DMS 273 treated with DMSO at 0.1 percent for 48 hours (cell line): ENCODE data around the gene SGSM2.
"Not testable (repeated sequence)": the region's sequence is repeated elsewhere in the genome, so short reads cannot be mapped to it uniquely, and the experiment has no call there.

Experiments used
- DNase-seq: peaks from one replicate; lab custom pipeline; 2025; lab: John Stamatoyannopoulos, UW

SGSM2 gene, protein sequence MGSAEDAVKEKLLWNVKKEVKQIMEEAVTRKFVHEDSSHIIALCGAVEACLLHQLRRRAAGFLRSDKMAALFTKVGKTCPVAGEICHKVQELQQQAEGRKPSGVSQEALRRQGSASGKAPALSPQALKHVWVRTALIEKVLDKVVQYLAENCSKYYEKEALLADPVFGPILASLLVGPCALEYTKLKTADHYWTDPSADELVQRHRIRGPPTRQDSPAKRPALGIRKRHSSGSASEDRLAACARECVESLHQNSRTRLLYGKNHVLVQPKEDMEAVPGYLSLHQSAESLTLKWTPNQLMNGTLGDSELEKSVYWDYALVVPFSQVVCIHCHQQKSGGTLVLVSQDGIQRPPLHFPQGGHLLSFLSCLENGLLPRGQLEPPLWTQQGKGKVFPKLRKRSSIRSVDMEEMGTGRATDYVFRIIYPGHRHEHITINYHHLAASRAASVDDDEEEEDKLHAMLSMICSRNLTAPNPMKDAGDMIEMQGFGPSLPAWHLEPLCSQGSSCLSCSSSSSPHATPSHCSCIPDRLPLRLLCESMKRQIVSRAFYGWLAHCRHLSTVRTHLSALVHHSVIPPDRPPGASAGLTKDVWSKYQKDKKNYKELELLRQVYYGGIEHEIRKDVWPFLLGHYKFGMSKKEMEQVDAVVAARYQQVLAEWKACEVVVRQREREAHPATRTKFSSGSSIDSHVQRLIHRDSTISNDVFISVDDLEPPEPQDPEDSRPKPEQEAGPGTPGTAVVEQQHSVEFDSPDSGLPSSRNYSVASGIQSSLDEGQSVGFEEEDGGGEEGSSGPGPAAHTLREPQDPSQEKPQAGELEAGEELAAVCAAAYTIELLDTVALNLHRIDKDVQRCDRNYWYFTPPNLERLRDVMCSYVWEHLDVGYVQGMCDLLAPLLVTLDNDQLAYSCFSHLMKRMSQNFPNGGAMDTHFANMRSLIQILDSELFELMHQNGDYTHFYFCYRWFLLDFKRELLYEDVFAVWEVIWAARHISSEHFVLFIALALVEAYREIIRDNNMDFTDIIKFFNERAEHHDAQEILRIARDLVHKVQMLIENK

DNA sequence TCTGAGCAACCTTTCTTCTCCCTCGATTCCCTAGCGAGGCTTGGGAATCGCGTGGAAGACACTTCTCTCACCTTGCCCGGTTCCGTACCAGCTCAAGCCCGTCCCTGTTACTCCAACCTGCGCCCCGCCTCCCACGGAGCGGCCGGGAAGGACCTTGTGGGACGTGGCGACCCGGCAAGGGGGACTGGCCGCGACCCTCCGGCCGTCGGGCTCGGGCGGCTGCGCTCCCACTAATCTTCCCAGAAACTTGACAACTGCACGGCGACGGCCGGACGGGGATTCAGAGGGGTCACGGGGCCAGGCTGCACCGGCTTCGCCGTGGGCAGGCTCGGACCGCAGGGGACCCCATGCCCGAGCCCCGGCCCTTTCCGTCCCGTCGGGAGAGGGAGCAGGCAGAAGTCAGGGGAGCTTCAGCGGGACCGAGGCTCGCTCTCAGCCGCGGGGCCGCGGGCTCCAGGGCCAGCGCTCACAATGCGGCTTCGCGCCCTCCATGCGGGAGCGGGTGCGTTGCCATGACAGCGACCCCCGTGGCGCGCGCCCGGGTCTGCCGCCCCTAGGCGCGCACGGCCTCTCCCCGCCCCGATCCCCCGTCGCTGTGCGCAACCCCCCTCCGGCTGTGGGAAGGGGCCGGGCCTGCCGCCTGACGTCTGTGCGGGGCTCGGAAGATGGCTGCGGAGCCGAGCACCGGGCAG, at the start of gene SGSM2:
TSS of gene SGSM2 (plus strand) at position 650 of the 692 bp plus-strand sequence. CDS start 188 bp downstream, outside the sequence.
- DNase-seq: peak; percentile 18

DNA sequence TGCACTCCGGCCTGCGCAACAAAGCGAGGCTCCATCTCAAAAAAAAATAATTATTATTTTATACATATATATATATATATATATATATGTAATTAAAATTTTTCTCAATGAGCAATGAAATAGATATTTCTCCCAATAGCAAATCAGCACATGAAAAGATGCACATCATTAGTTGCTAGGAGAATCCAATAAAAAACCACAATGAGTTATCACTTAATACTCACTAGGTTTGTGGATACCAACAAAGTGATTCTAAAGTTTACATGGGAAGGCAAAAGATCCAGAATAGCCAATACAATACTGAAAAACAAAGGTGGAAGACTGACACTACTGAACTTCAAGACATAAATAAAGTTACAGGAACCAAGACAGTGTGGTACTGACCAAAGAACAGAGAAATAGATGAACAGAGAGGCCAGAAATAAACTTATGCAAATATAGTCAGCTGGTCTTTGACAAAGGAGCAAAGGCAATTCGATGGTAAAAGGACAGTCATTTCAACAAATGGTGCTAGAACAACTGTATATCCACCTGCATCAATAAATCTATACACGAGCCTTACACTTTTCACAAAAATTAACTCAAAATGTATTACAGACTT, 47.3 kb upstream of the SGSM2 start:
- no peak for DNase-seq

DNA sequence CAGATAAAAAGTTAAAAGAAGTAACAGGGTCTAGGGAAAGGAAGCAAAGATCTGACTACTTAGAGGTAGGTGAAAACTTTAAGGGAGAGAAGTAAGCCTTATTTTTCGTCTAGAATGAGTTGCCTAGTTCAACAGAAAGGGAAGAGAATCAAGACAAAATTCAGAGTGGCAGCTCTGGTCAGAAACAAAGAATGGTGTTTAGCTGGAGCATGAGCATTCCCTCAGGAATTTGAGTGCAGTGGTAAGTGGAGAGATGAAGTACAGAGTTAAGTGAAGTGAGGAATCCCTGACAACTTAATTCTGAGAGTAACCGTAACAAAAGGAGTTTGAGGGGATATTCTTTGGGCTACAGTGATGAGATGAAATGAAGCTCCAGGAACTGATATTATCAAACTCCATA, 45.2 kb upstream of the SGSM2 start:
- DNase-seq: no peak

DNA sequence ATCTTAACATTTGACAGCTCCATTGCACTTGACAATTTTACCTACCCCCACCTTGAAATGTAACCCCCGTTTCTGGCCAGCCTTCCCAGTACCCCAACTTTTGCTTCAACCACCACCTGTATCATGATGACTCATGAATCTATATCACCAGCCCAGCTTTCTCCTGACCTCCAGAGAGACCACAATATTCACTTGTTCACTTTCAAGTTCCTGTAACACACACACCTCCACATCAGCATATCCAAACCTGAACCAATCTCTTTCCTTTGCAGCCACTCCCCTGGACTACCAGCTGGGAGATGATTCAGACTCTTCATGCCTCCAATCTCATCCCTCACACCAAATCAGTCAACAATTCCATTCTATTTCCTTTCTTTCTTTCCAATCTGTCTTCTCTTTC, 41.7 kb upstream of the SGSM2 start:
- no peak for DNase-seq

DNA sequence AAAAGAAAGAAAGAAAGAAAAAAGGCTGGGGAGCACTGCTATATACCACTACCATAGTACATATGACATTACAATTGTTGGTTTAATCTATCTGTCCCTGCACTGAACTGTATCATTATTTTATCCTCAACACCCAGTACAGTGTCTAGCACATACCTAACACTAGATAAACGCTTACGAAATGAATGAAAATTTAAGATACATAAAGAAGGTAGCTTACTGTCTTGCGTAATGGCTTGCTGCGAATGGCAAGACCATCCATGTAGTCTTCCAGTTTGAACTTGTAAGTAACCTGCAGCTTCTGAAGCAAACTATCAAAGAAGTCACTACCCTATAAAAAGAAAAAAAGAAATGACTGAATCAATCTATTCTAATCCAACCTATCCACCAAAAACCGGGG, 40.3 kb upstream of the SGSM2 start:
- DNase-seq: no peak

DNA sequence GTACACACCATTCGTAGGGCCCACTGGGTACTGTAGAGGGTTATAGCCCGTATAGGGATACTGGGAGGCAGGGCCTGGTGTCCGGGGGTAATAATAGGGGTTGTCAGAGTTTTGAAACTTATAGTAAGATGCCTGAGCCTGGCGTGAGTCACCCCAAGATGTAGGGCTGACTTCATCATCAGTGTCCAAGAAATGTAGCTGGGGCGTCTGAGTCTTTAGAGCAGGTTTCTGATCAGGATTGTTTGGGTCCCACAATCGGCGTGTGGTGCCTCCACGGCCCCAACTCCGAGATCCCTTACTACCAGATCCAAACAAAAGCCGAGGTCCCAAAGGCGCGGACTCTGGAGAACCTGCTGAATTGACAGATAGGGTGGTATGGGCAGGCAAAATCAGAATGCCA, 38.2 kb upstream of the SGSM2 start:
- DNase-seq: no peak

DNA sequence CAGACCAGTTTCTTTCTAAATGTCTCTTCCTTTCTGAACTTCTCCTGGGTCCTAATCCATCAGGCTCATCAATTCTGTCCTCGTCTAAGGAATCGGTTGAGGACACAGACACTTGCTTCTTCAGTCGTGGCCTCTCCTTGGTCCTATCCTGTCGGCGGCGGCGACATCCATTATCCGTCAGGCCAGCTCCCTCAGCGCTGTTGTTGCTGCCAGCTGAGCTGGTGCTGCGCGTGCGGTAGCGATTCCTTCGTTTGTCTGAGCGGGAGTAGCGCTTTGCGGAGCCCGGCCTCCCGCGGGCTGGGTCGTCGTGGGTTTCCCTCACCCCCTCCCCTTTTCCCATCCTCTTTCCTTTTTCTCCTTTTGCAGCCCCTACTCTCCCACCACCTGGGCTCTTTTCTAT, 37.5 kb upstream of the SGSM2 start:
- no peak for DNase-seq

DNA sequence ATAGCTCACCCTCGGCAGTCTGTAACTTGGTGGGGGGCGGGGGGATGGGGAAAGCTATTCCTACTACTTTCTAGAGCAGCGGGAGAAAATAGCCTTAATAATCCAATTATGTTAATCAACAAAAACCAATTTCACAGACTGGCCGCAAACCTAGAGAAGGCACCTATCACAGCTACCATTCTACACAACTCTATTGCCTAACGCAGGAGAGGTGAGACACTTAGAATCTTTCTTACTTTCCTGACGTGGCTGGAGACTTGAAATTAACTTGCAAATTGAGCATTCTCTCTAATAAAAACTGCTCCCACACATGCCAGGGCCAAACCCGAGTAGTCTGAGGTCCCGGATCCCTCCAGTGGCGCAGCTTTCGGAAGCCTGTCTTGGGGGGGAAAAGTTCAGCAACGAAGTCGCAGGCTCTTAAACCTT, 34.5 kb upstream of the SGSM2 start:
- DNase-seq: no peak

DNA sequence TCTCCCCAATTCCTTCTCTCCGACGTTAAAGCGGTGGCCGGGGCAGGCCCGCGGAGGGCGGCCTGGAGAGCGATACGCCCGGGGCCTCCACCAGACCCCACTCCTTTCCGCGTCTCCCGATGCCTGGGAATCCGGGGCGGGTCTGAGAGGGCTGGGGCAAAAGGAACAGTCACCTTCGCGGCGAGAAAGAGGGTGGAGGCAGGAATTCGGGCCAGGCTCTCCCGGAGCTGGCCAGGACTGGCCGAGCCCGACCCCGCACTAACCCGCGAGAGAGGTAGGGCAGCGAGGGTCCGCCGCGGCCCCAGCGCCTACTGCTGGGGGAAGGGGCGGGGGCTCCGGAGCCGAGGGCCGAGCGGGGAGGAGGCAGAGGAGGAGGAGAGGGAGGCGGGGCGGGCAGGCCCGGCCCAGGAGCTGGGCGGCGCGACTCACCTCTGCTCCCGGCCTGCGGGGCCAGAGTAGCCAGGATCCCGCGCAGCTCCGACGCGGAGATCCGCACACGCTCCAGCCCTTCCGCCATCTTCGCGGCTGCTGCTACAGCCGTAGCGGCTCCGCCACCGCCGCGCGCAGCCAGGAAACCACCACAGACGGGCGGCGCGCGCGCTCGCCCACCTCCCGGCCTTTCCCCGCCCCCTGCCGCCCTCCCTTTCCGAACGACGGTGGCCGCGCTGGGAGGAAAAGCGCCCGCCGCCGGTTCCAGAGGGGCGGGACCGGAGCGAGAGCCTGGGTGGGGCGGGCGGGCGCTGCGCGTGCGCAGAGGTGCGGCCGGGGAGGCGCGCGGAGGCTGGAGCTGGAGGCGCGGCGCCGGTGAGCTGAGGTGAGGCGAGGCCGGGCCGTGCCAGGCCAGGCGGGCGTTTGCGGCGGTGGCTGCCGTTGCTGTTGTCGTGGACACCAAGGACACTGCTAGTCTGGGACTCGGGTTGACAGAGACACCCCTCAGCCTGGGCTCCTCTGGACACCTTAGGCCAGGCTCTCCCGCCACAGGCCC, 33.8 kb upstream of the SGSM2 start, which contains the start of the genes SMG6 and SRR:
TSS of gene SMG6 (minus strand) at position 582 of the 985 bp plus-strand sequence. CDS start at position 517, 65 bp downstream.
TSS of gene SRR (plus strand) at position 747 of the 985 bp plus-strand sequence. CDS start 11,611 bp downstream, outside the sequence.
- DNase-seq: peak; percentile 57

DNA sequence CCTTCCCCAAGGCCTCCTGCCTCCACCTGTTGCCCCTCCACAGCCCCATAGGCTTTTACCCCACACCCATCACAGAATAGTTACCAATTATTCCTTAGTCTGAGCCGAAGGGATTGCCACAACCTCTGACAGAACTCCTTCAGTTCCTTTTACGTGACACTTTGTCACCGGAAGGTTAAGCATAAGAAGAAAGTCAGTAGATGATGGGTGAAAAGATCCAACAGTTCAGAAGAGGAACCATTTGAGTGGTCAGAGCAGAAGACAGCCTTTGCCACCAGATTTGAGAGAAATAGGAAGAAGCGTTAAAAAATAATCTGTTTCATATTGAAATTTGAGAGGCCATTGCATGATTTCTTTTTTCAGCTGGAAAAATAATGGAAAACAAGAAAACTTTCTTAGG, 32.4 kb upstream of the SGSM2 start:
- DNase-seq: no peak

DNA sequence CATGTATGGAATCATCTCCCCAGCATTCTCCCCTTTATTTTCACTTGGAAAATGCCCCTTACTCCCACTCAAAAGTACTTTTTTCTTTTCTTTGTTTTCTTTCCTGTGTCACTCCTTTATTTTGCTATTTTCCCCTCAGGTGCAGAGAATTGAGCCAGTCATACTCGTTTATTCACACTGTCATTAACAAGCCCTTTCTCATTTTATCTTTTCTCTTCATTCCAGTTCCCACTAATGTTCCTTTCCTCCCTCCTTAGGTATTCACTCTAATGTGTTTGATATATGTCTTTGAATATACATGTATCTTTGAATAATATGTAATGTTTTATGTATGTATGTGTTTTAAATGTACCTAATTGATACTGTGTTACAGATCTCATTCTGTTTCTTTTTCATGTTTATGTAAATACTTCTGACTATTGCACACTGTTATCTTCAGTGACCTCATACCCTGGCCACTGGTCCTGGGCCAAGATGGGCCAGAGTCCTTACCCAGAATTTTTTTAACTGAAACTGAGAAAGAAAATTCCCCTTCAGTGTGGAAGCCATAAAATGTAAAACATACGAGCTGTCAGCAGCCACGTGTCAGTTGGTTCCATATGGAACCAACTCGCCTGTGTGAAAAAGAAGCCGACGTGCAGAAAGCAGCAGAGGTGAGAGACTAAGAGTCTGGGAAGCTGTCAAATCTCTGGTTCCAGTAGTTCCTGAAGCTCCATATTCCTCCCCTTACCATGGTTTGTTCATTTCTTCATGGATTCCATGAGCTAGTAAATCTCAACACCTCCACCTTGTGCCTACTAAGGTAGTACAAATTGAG, 27.8 kb upstream of the SGSM2 start:
- no peak for DNase-seq

DNA sequence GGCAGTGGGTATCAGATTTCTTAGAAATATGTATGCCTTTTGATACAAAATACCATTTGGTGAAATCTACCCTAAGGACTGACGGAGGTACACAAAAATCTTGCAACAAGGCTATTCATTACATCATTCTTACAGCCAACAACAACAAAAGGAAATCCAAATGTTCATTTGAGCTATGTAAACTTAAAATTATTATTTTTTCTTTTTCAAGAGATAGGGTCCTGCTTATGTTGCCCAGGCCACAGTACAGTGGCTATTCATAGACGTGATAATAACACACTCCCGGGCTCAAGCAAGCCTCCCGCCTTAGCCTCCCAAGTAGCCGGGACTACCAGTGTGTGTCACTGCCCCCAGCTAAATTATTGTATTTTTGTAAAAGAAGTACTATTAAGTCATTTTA, 24.6 kb upstream of the SGSM2 start:
- no peak for DNase-seq

DNA sequence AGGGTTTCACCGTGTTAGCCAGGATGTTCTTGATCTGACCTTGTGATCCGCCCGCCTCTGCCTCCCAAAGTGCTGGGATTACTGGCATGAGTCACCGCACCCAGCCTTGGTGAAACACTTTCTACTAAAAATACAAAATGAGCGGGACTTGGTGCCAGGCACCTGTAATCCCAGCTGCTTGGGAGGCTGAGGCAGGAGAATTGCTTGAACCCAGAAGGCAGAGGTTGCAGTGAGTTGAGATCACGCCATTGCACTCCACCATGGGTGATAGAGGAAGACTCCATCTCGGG, 20.4 kb upstream of the SGSM2 start:
- not testable (repeated sequence) for DNase-seq

DNA sequence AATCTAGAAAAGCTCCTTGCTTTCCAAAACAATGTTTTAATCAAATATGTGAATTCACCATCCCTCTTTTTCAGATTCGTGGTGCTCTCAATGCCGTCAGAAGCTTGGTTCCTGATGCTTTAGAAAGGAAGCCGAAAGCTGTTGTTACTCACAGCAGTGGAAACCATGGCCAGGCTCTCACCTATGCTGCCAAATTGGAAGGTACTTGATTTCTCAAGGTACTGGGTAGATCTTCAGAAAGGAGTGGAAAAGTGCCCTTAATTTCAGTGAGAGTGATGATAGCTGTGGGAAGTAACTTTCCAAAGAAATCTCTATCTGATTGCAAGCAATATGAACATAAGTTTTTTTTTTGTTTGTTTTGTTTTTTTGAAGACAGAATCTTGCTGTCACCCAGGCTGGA, 19.5 kb upstream of the SGSM2 start:
- no peak for DNase-seq

DNA sequence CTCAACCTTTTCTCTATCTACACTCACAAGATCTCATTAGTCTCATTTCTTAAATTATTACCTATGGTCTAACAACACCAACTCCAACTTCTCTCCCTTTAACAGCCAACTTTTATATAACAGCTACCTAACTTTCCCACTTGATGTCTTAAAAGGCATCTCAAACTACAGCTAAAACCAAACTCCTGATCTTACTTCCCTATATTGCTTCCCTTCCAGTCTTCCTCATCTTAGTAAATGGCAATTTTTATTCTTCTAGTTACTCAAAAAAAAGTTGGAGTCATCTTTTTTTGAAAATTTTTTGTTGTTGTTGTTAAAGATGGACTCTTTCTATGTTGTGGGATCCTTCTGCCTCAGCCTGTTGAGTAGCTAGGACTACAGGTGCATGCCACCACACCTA, 18.2 kb upstream of the SGSM2 start:
- no peak for DNase-seq

DNA sequence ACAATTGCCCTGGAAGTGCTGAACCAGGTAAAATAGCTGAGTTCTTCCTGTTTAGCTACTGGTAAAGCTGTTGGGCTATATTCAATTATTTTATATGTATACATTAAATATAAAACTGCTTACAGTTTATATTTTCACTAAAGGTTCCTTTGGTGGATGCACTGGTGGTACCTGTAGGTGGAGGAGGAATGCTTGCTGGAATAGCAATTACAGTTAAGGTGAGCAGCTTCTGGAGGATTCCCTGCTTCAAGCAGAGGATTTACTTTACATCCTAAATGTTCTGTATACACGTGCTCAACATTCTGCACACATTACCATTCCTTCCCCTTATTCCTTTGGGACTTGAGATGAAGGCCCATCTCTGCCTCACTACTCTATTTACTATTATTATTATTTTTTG, 15.9 kb upstream of the SGSM2 start:
- DNase-seq: no peak

DNA sequence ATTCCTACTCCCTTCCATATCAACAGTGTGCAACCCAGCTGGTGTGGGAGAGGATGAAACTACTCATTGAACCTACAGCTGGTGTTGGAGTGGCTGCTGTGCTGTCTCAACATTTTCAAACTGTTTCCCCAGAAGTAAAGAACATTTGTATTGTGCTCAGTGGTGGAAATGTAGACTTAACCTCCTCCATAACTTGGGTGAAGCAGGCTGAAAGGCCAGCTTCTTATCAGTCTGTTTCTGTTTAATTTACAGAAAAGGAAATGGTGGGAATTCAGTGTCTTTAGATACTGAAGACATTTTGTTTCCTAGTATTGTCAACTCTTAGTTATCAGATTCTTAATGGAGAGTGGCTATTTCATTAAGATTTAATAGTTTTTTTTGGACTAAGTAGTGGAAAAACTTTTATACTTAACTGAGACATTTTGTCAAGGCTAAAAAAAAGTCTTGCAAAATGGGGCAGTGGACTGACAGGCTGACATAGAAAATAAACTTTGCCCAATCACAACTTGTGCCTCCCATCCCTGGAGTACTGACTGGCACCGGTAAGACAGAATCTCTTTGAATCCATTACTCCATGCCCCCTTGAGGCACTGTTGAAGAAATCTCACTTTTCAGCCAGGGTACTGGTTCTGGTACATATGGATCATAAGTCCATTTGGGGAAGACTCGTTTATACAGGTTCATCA, 13.5 kb upstream of the SGSM2 start:
- no peak for DNase-seq

DNA sequence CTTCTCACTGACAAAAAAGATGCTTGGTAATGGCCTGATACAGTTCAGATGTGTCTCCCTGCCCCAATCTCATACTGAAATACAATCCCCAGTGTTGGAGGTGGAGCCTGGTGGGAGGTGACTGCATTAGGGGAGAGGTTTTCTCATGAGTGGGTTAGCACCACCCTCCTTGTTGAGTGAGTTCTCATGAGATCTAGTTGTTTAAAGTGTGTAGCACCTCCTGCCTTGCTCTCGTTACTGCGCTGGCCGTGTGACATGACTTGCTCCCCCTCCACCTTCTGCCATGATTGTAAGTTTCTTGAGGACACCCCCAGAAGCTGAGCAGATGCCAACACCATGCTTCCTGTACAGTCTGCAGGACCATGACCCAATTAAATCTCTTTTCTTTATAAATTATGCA, 6.0 kb upstream of the SGSM2 start:
- DNase-seq: no peak

DNA sequence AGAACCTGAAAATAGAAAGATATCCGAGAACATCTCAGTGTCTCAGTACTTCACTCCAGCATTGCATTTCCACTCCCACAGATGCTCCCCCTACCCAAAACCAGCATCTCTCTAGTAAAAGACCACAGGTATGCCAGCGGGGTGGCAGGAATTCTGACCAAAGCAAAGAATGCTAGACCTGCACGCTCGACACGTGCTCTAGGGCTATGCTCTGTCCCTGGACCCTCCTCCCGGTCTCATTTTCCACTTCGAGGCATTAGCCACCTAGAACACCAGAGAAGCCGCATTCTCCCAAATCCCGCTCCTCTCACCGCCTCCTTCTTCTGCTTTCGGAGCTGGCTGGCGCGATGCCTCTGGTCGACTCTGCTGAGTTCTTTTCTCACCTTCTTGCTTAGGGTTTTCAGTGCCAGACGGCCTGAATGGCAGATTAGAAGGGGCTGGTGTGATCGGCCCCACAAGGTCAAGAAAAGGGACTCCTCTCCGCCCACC, 1.5 kb upstream of the SGSM2 start:
- no peak for DNase-seq
